IPS-11a (cell line): ENCODE data around the gene HTR5A.
"Not testable (repeated sequence)": the region's sequence is repeated elsewhere in the genome, so short reads cannot be mapped to it uniquely, and the experiment has no call there.

Experiments
- H3K4me3 ChIP-seq: one replicate; pipeline ENCODE4 v1.5.1; 2013; ENCODE audit warnings: low read depth, low read length, control low read depth

Gene HTR5A

GRCh38 chr7:155069992-155070751, at the start of gene HTR5A:
HTR5A (plus strand) TSS chr7:155070324; CDS start chr7:155070900, 576 bp downstream.
- H3K4me3 ChIP-seq: peak within 1 kb of the TSS; percentile 28

GRCh38 chr7:155020996-155021395, 49.1 kb upstream of the HTR5A start:
- no peak overlapping the region for H3K4me3 ChIP-seq

GRCh38 chr7:155021699-155022145, 48.4 kb upstream of the HTR5A start:
- no peak overlapping the region for H3K4me3 ChIP-seq

- H3K4me3 ChIP-seq: no peak overlapping the region
These were observed 42.2 kb upstream of the HTR5A start for GRCh38 chr7:155027879-155028278.

- H3K4me3 ChIP-seq: no peak overlapping the region
These were observed 37.1 kb upstream of the HTR5A start for GRCh38 chr7:155032978-155033377.

- H3K4me3 ChIP-seq: not testable (repeated sequence)
These were observed 35.6 kb upstream of the HTR5A start for GRCh38 chr7:155034495-155034894.

GRCh38 chr7:155038335-155038734, 31.8 kb upstream of the HTR5A start:
- no peak overlapping the region for H3K4me3 ChIP-seq

GRCh38 chr7:155043756-155044155, 26.4 kb upstream of the HTR5A start:
- H3K4me3 ChIP-seq: no peak overlapping the region

GRCh38 chr7:155048006-155048405, 22.1 kb upstream of the HTR5A start:
- no peak overlapping the region for H3K4me3 ChIP-seq

GRCh38 chr7:155051355-155051754, 18.8 kb upstream of the HTR5A start:
- no peak overlapping the region for H3K4me3 ChIP-seq

GRCh38 chr7:155053002-155053401, 17.1 kb upstream of the HTR5A start:
- no peak overlapping the region for H3K4me3 ChIP-seq

- no peak overlapping the region for H3K4me3 ChIP-seq
These were observed 15.4 kb upstream of the HTR5A start for GRCh38 chr7:155054761-155055160.

- no peak overlapping the region for H3K4me3 ChIP-seq
These were observed 13.0 kb upstream of the HTR5A start for GRCh38 chr7:155057076-155057475.

GRCh38 chr7:155058896-155059295, 11.2 kb upstream of the HTR5A start:
- no peak overlapping the region for H3K4me3 ChIP-seq

- no peak overlapping the region for H3K4me3 ChIP-seq
These were observed 10.4 kb upstream of the HTR5A start for GRCh38 chr7:155059703-155060102.

GRCh38 chr7:155062411-155062810, 7.7 kb upstream of the HTR5A start:
- H3K4me3 ChIP-seq: no peak overlapping the region

GRCh38 chr7:155064186-155064585, 5.9 kb upstream of the HTR5A start:
- no peak overlapping the region for H3K4me3 ChIP-seq

- no peak overlapping the region for H3K4me3 ChIP-seq
These were observed 3.6 kb upstream of the HTR5A start for GRCh38 chr7:155066417-155066950.

- no peak overlapping the region for H3K4me3 ChIP-seq
These were observed 1.1 kb downstream of the HTR5A start for GRCh38 chr7:155071121-155071651.

GRCh38 chr7:155071916-155072571, 1.9 kb downstream of the HTR5A start:
- H3K4me3 ChIP-seq: no peak overlapping the region

GRCh38 chr7:155073922-155074321, 3.8 kb downstream of the HTR5A start:
- H3K4me3 ChIP-seq: no peak overlapping the region

GRCh38 chr7:155084021-155084420, 13.9 kb downstream of the HTR5A start:
- H3K4me3 ChIP-seq: no peak overlapping the region
